GM19193 (cell line): ENCODE results near the gene DAPP1.

Experiments used
- POLR2A ChIP-seq: IDR thresholded peaks from 4 replicates; pipeline ENCODE4 v1.6.1; 2011; ENCODE audit not compliant: insufficient read depth, insufficient read length; ENCODE audit errors: extremely low read depth

Gene DAPP1

GRCh38 chr4:99815597-99816011, 1.0 kb upstream of the DAPP1 start:
- TF ChIP-seq POLR2A = no peak

GRCh38 chr4:99817309-99817890, 773 bp downstream of the DAPP1 start:
- no peak for TF ChIP-seq POLR2A

- no peak for TF ChIP-seq POLR2A
Observed at GRCh38 chr4:99818661-99819060, 2.0 kb downstream of the DAPP1 start.

- TF ChIP-seq POLR2A = no peak
Observed at GRCh38 chr4:99821918-99822503, 5.4 kb downstream of the DAPP1 start.

GRCh38 chr4:99822734-99823133, 6.1 kb downstream of the DAPP1 start:
- no peak for TF ChIP-seq POLR2A

- no peak for TF ChIP-seq POLR2A
Observed at GRCh38 chr4:99824070-99824599, 7.5 kb downstream of the DAPP1 start.

GRCh38 chr4:99825272-99825671, 8.6 kb downstream of the DAPP1 start:
- TF ChIP-seq POLR2A = no peak

- no peak for TF ChIP-seq POLR2A
Observed at GRCh38 chr4:99826016-99826415, 9.4 kb downstream of the DAPP1 start.

GRCh38 chr4:99827454-99827853, 10.8 kb downstream of the DAPP1 start:
- TF ChIP-seq POLR2A = no peak

- no peak for TF ChIP-seq POLR2A
Observed at GRCh38 chr4:99827857-99828256, 11.2 kb downstream of the DAPP1 start.

GRCh38 chr4:99828477-99828876, 11.8 kb downstream of the DAPP1 start:
- no peak for TF ChIP-seq POLR2A

GRCh38 chr4:99832321-99832720, 15.7 kb downstream of the DAPP1 start:
- TF ChIP-seq POLR2A = no peak

GRCh38 chr4:99832758-99833157, 16.1 kb downstream of the DAPP1 start:
- no peak for TF ChIP-seq POLR2A

- TF ChIP-seq POLR2A = no peak
Observed at GRCh38 chr4:99833756-99834155, 17.1 kb downstream of the DAPP1 start.

GRCh38 chr4:99834569-99834968, 17.9 kb downstream of the DAPP1 start:
- no peak for TF ChIP-seq POLR2A

- TF ChIP-seq POLR2A = no peak
Observed at GRCh38 chr4:99835942-99836341, 19.3 kb downstream of the DAPP1 start.

GRCh38 chr4:99838927-99839326, 22.3 kb downstream of the DAPP1 start:
- TF ChIP-seq POLR2A = no peak

GRCh38 chr4:99841129-99841528, 24.5 kb downstream of the DAPP1 start:
- TF ChIP-seq POLR2A = no peak

- no peak for TF ChIP-seq POLR2A
Observed at GRCh38 chr4:99843413-99843812, 26.8 kb downstream of the DAPP1 start.
